Natural killer cell (primary cell): ENCODE data around the gene IGFBP7. TPM values are rescaled to one million over a fixed set of nuclear protein-coding genes. Genes with fewer than 3 reads are reported as not detected.
A peak's percentile ranks its signal among the peaks of the same experiment; 100 is the strongest.

Source experiments
- ATAC-seq, 3 donors: fragments of 150-1000 bp in 2 of 3; fragments of 200-7000 bp in 1 of 3; cut with Tn5 transposase; 1 replicate in 1 of 3; 2 replicates in 2 of 3; pipeline ENCODE4 v1.10.0; 2021; ENCODE audit warnings: mild to moderate bottlenecking in 2 of 3, moderate library complexity in 2 of 3
- DNase-seq, 2 donors: peaks; one replicate each; pipeline versions ENCODE4 v3.0.0 to v3.0.0-alpha.2; 2013 to 2021; ENCODE audit warnings: mixed read lengths in 1 of 2
- H3K27ac ChIP-seq: one replicate; pipeline ENCODE4 v1.5.1; 2013; ENCODE audit warnings: mild to moderate bottlenecking, low read length
- H3K27me3 ChIP-seq: one replicate; pipeline ENCODE4 v1.6.1; 2013; ENCODE audit warnings: low read length; ENCODE audit not compliant: control insufficient read depth, insufficient read depth
- H3K36me3 ChIP-seq: one replicate; pipeline ENCODE4 v1.6.1; 2013; ENCODE audit warnings: low read length; ENCODE audit not compliant: control insufficient read depth, insufficient read depth
- H3K4me1 ChIP-seq: one replicate; pipeline ENCODE4 v1.6.1; 2013; ENCODE audit warnings: low read length; ENCODE audit not compliant: control insufficient read depth, insufficient read depth
- H3K4me3 ChIP-seq: one replicate; pipeline ENCODE4 v1.5.1; 2013; ENCODE audit warnings: low read length
- H3K9me3 ChIP-seq: one replicate; pipeline ENCODE4 v1.6.1; 2013; ENCODE audit warnings: low read length; ENCODE audit not compliant: control insufficient read depth, insufficient read depth
- H3K27ac Mint-ChIP-seq, 2 donors: one replicate each; pipeline ENCODE4 v1.8.0; 2022; ENCODE audit warnings: mild to moderate bottlenecking in 2 of 2, mixed read lengths in 2 of 2, moderate library complexity in 1 of 2
- H3K27me3 Mint-ChIP-seq, 2 donors: one replicate each; pipeline ENCODE4 v1.8.0; 2022; ENCODE audit warnings: low read depth in 2 of 2, mixed read lengths in 2 of 2
- H3K36me3 Mint-ChIP-seq: one replicate; pipeline ENCODE4 v1.8.0; 2022; ENCODE audit warnings: mixed read lengths
- H3K4me1 Mint-ChIP-seq, 2 donors: one replicate each; pipeline ENCODE4 v1.8.0; 2022; ENCODE audit warnings: mixed read lengths in 2 of 2
- H3K4me3 Mint-ChIP-seq: one replicate; pipeline ENCODE4 v1.8.0; 2022; ENCODE audit warnings: mild to moderate bottlenecking, moderate library complexity, mixed read lengths
- H3K9me3 Mint-ChIP-seq, 2 donors: one replicate each; pipeline ENCODE4 v1.8.0; 2022; ENCODE audit warnings: mixed read lengths in 2 of 2
- CTCF ChIP-seq: fragments of 200-600 bp; IDR thresholded peaks from one replicate; pipeline ENCODE4 v1.8.0; 2022; ENCODE audit warnings: antibody characterized with exemption
- WGBS: methylation state at CpG from one replicate; pipeline ENCODE4 v1.1.7; 2013; ENCODE audit warnings: missing lambda C conversion rate; ENCODE audit not compliant: insufficient coverage; 5-methylcytosine and 5-hydroxymethylcytosine counted together
- intact Hi-C: fragments of 100-400 bp; cut with micrococcal nuclease; formaldehyde crosslinking; loops from one replicate; pipeline ENCODE4 v1.14.2; 2022
- total RNA-seq, 4 donors: library from RNA; stranded (reverse); fragments of 120-200 nt in 1 of 4; gene quantifications; one replicate each; pipeline versions ENCODE4 v1.2.3 to v1.2.4, GENCODE V29; 2013 to 2022

The IGFBP7 gene
- total RNA-seq, 3 donors from 2014 or later (not counting 1 experiment from before 2014, with no cell fraction given) = 88.8 to 107 (median 101) TPM

DNA sequence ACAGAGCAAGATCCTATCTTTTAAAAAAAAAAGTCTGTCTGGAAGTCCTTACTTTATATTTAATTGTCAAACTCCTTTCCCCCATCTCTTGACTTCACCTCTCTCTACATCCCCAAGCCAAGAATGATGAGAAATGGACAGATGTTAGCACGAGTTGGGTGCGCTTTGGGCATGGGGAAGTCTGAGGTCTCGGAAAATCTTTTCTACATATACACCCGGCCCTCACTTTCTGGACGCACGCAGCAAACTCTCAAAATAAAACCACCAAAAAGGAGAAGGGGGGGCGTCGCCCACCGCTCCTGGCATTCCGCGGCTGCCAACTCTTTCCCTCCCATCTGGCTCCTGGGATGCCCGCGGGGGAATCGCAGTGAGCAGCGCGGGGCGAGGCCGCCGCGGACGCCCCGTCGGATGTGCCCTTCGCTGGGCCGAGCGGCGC lies 756 bp downstream of the IGFBP7 start:
- peak overlapping the region; percentile 59 for H3K4me3 ChIP-seq
- peak overlapping the region; percentile 93 for H3K4me3 Mint-ChIP-seq
- DNase-seq = no peak
- no peaks in the 10 kb centered on the region for H3K27me3 ChIP-seq
- no peaks in the 10 kb centered on the region for H3K36me3 Mint-ChIP-seq
- no peaks in the 10 kb centered on the region for H3K27me3 Mint-ChIP-seq
- H3K9me3 Mint-ChIP-seq = no peaks in the 10 kb centered on the region
- intact Hi-C loops = loop anchor here (2.0 to 5.0 kb wide), 2 partner anchors 19 to 37 kb away; no protein-coding TSS in a partner anchor
- ATAC-seq = no peak
- peak overlapping the region; percentile 69 to 97 for H3K27ac Mint-ChIP-seq
- peak overlapping the region; percentile 16 for H3K27ac ChIP-seq
- H3K36me3 ChIP-seq = no peaks in the 10 kb centered on the region
- H3K9me3 ChIP-seq = no peaks in the 10 kb centered on the region
- 4% methylated on average over 25 of the region's 27 CpGs for WGBS
- peaks cover 89% of the 10 kb centered on the region in 2 donors for H3K4me1 Mint-ChIP-seq
- peaks cover 40% of the 10 kb centered on the region for H3K4me1 ChIP-seq
- no peak for TF ChIP-seq CTCF

GRCh38 chr4:57106181-57106580 lies 4.0 kb downstream of the IGFBP7 start:
- no peak for TF ChIP-seq CTCF
- no peaks in the 10 kb centered on the region for H3K27me3 Mint-ChIP-seq
- WGBS = 35% methylated on average over 2 of the region's 4 CpGs

DNA sequence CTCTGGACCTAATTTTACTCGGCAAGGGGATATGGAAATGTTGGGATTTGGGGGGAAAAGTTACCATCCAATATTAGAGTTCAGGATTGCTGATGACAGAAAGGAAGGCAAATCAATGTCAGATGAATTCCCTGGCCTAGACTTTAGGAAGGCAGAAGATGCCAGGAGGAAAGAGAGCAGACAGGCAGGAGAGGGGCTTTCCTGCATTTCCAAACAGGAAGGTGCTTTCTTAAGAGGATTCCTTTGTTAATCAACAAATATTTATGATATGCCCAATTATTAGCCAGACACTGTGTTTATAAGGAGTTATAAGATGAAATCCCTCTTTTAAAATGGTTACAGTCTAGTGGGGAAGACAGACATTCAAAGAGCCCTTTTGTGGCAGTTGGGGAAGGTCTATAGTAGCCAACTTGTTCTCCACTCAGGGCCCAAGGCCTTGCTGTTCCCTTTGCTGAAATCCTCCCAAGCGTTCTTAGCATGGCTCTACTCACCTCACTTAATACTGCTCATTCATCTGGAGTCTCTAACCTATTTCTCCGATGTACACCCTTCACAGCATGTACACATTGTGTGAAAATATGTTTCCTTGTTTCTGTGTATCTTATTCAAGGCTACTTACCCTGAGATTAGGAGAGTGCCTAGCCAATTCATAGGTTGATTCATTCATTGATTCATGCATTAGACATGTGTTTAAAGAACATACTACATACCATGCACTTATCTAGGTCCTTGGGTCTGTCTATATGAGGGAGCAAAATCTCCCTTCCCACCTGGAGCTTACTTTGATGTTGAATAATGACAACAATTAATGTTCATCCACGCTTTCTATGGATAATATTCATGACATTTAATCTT lies 5.3 kb downstream of the IGFBP7 start:
- ATAC-seq (no peak), DNase-seq (no peak)
- H3K36me3 Mint-ChIP-seq = no peaks in the 10 kb centered on the region
- Histone ChIP-seq H3K9me3 (no peaks in the 10 kb centered on the region), H3K4me3 (no peak overlapping the region), H3K27me3 (no peaks in the 10 kb centered on the region), H3K4me1 (peaks cover 22% of the 10 kb centered on the region), H3K36me3 (no peaks in the 10 kb centered on the region), H3K27ac (no peak overlapping the region)
- H3K4me3 Mint-ChIP-seq = no peak overlapping the region
- no peak for TF ChIP-seq CTCF
- H3K9me3 Mint-ChIP-seq = no peaks in the 10 kb centered on the region
- peak overlapping the region; percentile 35 to 67 for H3K27ac Mint-ChIP-seq
- H3K27me3 Mint-ChIP-seq = no peaks in the 10 kb centered on the region
- WGBS = 84% methylated on average over 2 of the region's 4 CpGs
- H3K4me1 Mint-ChIP-seq = peaks cover 84 to 90% of the 10 kb centered on the region in 2 donors
- intact Hi-C loops = loop anchor here (5.0 kb wide), 1 partner anchor 33 kb away; no protein-coding TSS in a partner anchor

More at GRCh38 chr4:57106181-57106580, 4.0 kb downstream of the IGFBP7 start:
- Histone ChIP-seq H3K27ac (no peak overlapping the region), H3K9me3 (no peaks in the 10 kb centered on the region), H3K36me3 (no peaks in the 10 kb centered on the region), H3K27me3 (no peaks in the 10 kb centered on the region), H3K4me3 (no peak overlapping the region), H3K4me1 (peaks cover 27% of the 10 kb centered on the region)
- H3K27ac Mint-ChIP-seq = peak overlapping the region in 1 of 2 donors; percentile 58
- intact Hi-C loops = loop anchor here (5.0 kb wide), 1 partner anchor 34 kb away; no protein-coding TSS in a partner anchor
- peak overlapping the region; percentile 93 for H3K4me3 Mint-ChIP-seq
- H3K9me3 Mint-ChIP-seq = no peaks in the 10 kb centered on the region
- no peaks in the 10 kb centered on the region for H3K36me3 Mint-ChIP-seq
- peaks cover 79 to 86% of the 10 kb centered on the region in 2 donors for H3K4me1 Mint-ChIP-seq
- ATAC-seq = no peak
- no peak for DNase-seq
